PFSK-1 (cell line): ENCODE results near the gene ARHGEF10L.

Experiments
- FOXP2 ChIP-seq: optimal IDR thresholded peaks from 2 replicates; pipeline ENCODE3; 2011; ENCODE audit warnings: borderline replicate concordance, control low read depth, inconsistent platforms; ENCODE audit not compliant: insufficient read depth; ENCODE audit errors: extremely low read length, extremely low read depth
- POLR2AphosphoS5 ChIP-seq: IDR thresholded peaks from 2 replicates; pipeline ENCODE4 v1.6.1; 2012; ENCODE audit warnings: low read depth, mild to moderate bottlenecking, control low read depth, low read length, moderate library complexity
- REST ChIP-seq, 2 experiments: IDR thresholded peaks; 2 replicates each; pipeline versions ENCODE4 v1.6.1 to v1.8.0; 2011 to 2012; ENCODE audit warnings: low read depth in 2 of 2, low read length in 2 of 2, control low read depth in 1 of 2, inconsistent platforms in 1 of 2, mild to moderate bottlenecking in 1 of 2, moderate library complexity in 1 of 2; ENCODE audit not compliant: insufficient read depth in 1 of 2
- SIN3A ChIP-seq: IDR thresholded peaks from 2 replicates; pipeline ENCODE4 v1.6.1; 2012; ENCODE audit warnings: mild to moderate bottlenecking, low read length, moderate library complexity, borderline replicate concordance; ENCODE audit not compliant: insufficient read depth
- TAF1 ChIP-seq: IDR thresholded peaks from 2 replicates; pipeline ENCODE4 v1.6.1; 2012; ENCODE audit warnings: low read length, control low read depth, borderline replicate concordance; ENCODE audit not compliant: insufficient read depth

ARHGEF10L gene

GRCh38 chr1:17567582-17567981 lies 28.1 kb downstream of the ARHGEF10L start:
- TF ChIP-seq SIN3A: no peak
- no peak for TF ChIP-seq FOXP2
- no peak for TF ChIP-seq REST (IDR thresholded peaks at IDR 0.05; ENCODE audit: insufficient read depth in 1 of 2, low read depth in 2 of 2, low read length in 2 of 2)

GRCh38 chr1:17568014-17568900 lies 28.8 kb downstream of the ARHGEF10L start:
- no peak for TF ChIP-seq TAF1
- TF ChIP-seq FOXP2: no peak
- TF ChIP-seq SIN3A: no peak
- no peak for TF ChIP-seq REST (IDR thresholded peaks at IDR 0.05; ENCODE audit: insufficient read depth in 1 of 2, low read depth in 2 of 2, low read length in 2 of 2)
- TF ChIP-seq POLR2AphosphoS5: no peak

- no peak for TF ChIP-seq FOXP2
- TF ChIP-seq REST (IDR thresholded peaks at IDR 0.05; ENCODE audit: insufficient read depth in 1 of 2, low read depth in 2 of 2, low read length in 2 of 2): no peak
- no peak for TF ChIP-seq POLR2AphosphoS5
- no peak for TF ChIP-seq TAF1
- TF ChIP-seq SIN3A: no peak
Measured at GRCh38 chr1:17569200-17570139, 30.0 kb downstream of the ARHGEF10L start.

GRCh38 chr1:17570228-17570627 lies 30.7 kb downstream of the ARHGEF10L start:
- TF ChIP-seq FOXP2 (no peak), TAF1 (no peak), REST (IDR thresholded peaks at IDR 0.05; ENCODE audit: insufficient read depth in 1 of 2, low read depth in 2 of 2, low read length in 2 of 2) (no peak)
